ENCODE data around the gene SLC2A14.
"Not testable (repeated sequence)": the region's sequence is repeated elsewhere in the genome, so short reads cannot be mapped to it uniquely, and the experiment has no call there.

The SLC2A14 gene

GRCh38 chr12:7833831-7834230 lies 38.9 kb downstream of the SLC2A14 start:
- no peak for DNase-seq (ENCODE audit: low read depth)

GRCh38 chr12:7833201-7833600 lies 39.5 kb downstream of the SLC2A14 start:
- not testable (repeated sequence) for DNase-seq (ENCODE audit: low read depth)

GRCh38 chr12:7832059-7832696 lies 40.5 kb downstream of the SLC2A14 start:
- no peak for DNase-seq (ENCODE audit: low read depth)

- not testable (repeated sequence) for DNase-seq (ENCODE audit: low read depth)
These were observed 43.0 kb downstream of the SLC2A14 start for GRCh38 chr12:7829737-7830136.

- not testable (repeated sequence) for DNase-seq (ENCODE audit: low read depth)
These were observed 47.0 kb downstream of the SLC2A14 start for GRCh38 chr12:7825754-7826153.

- no peak for DNase-seq (ENCODE audit: low read depth)
These were observed 65.7 kb downstream of the SLC2A14 start for GRCh38 chr12:7806863-7807487.

- DNase-seq (ENCODE audit: low read depth), result not testable (repeated sequence)
These were observed 66.4 kb downstream of the SLC2A14 start for GRCh38 chr12:7806319-7806718.

- no peak for DNase-seq (ENCODE audit: low read depth)
These were observed 71.3 kb downstream of the SLC2A14 start for GRCh38 chr12:7801460-7801859.

GRCh38 chr12:7798750-7799308 lies 73.9 kb downstream of the SLC2A14 start:
- DNase-seq (ENCODE audit: low read depth), result not testable (repeated sequence)

- DNase-seq (ENCODE audit: low read depth), result no peak
These were observed 74.9 kb downstream of the SLC2A14 start for GRCh38 chr12:7797698-7798398.

- not testable (repeated sequence) for DNase-seq (ENCODE audit: low read depth)
These were observed 75.4 kb downstream of the SLC2A14 start for GRCh38 chr12:7797269-7797668.

GRCh38 chr12:7793211-7793610 lies 79.5 kb downstream of the SLC2A14 start:
- DNase-seq (ENCODE audit: low read depth), result no peak

GRCh38 chr12:7788884-7789528 lies 83.7 kb downstream of the SLC2A14 start, which contains the start of gene NANOG:
Gene NANOG, plus strand, starts transcription at chr12:7789402. Its CDS starts 213 bp downstream, at chr12:7789615.
- DNase-seq (ENCODE audit: low read depth), result not testable (repeated sequence)

- no peak for DNase-seq (ENCODE audit: low read depth)
These were observed 84.4 kb downstream of the SLC2A14 start for GRCh38 chr12:7788294-7788660.

GRCh38 chr12:7787574-7788293 lies 85.0 kb downstream of the SLC2A14 start:
- DNase-seq (ENCODE audit: low read depth), result no peak

GRCh38 chr12:7784701-7785100 lies 88.0 kb downstream of the SLC2A14 start:
- no peak for DNase-seq (ENCODE audit: low read depth)

GRCh38 chr12:7783433-7783832 lies 89.3 kb downstream of the SLC2A14 start:
- not testable (repeated sequence) for DNase-seq (ENCODE audit: low read depth)

GRCh38 chr12:7782055-7782454 lies 90.7 kb downstream of the SLC2A14 start:
- DNase-seq (ENCODE audit: low read depth), result no peak

- no peak for DNase-seq (ENCODE audit: low read depth)
These were observed 91.4 kb downstream of the SLC2A14 start for GRCh38 chr12:7781274-7781673.

GRCh38 chr12:7769999-7770398 lies 102.7 kb downstream of the SLC2A14 start:
- DNase-seq (ENCODE audit: low read depth), result no peak

Measured in T-helper 22 cell (primary cell).